AG09319 (cell line): ENCODE data around the gene PDE4B.
"Not testable (repeated sequence)": the region's sequence is repeated elsewhere in the genome, so short reads cannot be mapped to it uniquely, and the experiment has no call there.

ENCODE experiments used
- DNase-seq: peaks from one replicate; pipeline ENCODE4 v3.0.0-alpha.2; 2010; ENCODE audit warnings: low read depth; ENCODE audit errors: extremely low read depth
- TF ChIP-seq, protein P1 (sequence below): IDR thresholded peaks from 2 replicates; pipeline ENCODE4 v1.5.1; 2011; ENCODE audit warnings: low read depth, mild to moderate bottlenecking, inconsistent platforms, low read length, moderate library complexity

PDE4B gene

GRCh38 chr1:65844821-65845534 is 52.3 kb downstream of the PDE4B start:
- TF ChIP-seq, protein P1, sequence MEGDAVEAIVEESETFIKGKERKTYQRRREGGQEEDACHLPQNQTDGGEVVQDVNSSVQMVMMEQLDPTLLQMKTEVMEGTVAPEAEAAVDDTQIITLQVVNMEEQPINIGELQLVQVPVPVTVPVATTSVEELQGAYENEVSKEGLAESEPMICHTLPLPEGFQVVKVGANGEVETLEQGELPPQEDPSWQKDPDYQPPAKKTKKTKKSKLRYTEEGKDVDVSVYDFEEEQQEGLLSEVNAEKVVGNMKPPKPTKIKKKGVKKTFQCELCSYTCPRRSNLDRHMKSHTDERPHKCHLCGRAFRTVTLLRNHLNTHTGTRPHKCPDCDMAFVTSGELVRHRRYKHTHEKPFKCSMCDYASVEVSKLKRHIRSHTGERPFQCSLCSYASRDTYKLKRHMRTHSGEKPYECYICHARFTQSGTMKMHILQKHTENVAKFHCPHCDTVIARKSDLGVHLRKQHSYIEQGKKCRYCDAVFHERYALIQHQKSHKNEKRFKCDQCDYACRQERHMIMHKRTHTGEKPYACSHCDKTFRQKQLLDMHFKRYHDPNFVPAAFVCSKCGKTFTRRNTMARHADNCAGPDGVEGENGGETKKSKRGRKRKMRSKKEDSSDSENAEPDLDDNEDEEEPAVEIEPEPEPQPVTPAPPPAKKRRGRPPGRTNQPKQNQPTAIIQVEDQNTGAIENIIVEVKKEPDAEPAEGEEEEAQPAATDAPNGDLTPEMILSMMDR: no peak
- no peak for DNase-seq

GRCh38 chr1:65845535-65846060 is 52.9 kb downstream of the PDE4B start:
- TF ChIP-seq, protein P1: no peak

GRCh38 chr1:65846866-65847265 is 54.2 kb downstream of the PDE4B start:
- TF ChIP-seq, protein P1: no peak
- DNase-seq: no peak

More at GRCh38 chr1:65845535-65846060, 52.9 kb downstream of the PDE4B start:
- no peak for DNase-seq

DNA sequence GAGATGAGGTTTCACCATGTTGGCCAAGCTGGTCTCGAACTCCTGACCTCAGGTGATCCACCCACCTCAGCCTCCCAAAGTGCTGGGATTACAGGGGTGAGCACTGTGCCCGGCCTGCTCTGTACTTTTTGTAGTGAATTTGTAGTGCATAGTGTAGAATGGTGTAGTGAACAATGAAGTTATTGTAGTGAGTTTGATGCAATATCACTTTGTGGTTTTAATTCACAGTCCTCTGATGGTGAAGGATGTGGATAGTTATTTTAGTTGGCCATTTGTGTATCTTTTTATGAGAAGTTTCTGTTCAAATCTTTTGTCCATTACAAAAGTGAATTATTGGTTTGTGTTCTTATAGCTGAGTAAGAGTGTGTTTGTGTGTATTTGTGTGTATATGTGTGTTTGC is 57.6 kb downstream of the PDE4B start:
- no peak for DNase-seq
- TF ChIP-seq, protein P1: no peak

GRCh38 chr1:65856591-65856990 is 63.9 kb downstream of the PDE4B start:
- not testable (repeated sequence) for DNase-seq

- TF ChIP-seq, protein P1: no peak
- DNase-seq: no peak
These were observed 73.7 kb downstream of the PDE4B start for GRCh38 chr1:65866439-65866838.

DNA sequence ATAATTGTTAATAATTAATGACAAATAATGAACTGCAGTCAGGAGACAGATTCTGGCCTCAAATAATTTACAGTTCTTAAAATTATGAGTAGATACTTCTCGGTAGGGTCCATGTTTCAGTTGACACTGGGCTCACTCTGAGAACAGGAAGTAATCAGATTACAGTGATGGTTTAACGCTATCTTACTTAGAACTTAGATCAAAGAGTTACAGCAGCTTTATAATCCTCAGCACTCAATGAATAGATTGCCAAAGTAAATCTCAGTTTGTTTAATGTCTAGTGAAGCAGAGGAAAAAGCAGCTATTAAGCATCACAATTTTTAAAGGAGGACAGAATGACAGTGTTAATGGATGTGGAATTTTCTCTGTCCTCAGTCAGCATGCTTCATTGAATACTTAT is 79.6 kb downstream of the PDE4B start:
- TF ChIP-seq, protein P1: no peak
- no peak for DNase-seq

GRCh38 chr1:65878342-65878741 is 85.6 kb downstream of the PDE4B start:
- not testable (repeated sequence) for DNase-seq
